HT1080 (cell line): ENCODE measurements around the gene PID1. TPM values are rescaled to one million over a fixed set of nuclear protein-coding genes. Genes with fewer than 3 reads are reported as not detected.

Source experiments
- DNase-seq: peaks from one replicate; pipeline ENCODE4 v3.0.0-alpha.2; 2015; ENCODE audit warnings: low read depth
- total RNA-seq: library from RNA; depleted of rRNA; stranded (reverse); fragments of >200 nt; shearing (Covaris generic); gene quantifications from 2 replicates; pipeline ENCODE4 v1.2.3, GENCODE V29; 2014

Gene PID1
- total RNA-seq, 1 experiment from 2014 or later = 4.6 TPM

GRCh38 chr2:229261599-229261998, 9.5 kb downstream of the PID1 start:
- DNase-seq = no peak

- DNase-seq = no peak
Observed at GRCh38 chr2:229261076-229261475, 10.0 kb downstream of the PID1 start.

DNA sequence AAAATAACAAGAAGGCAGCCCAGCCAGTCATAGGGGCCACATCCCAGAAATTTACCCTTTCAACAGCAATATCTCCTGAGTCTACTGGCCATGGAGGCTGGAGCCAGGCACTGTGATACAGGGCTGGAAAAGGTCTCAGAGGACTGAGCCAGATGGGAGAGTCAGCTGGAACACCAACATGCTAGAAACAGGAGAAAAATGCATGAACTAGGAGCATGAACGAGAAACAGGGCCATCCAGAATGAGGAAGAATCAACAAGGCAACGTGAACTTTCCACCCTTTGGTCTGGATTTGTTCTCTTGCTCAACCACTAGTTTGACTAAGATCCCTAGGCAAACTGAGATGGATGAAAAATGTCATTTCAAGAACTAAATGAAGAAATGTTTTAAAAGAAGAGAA, 13.1 kb downstream of the PID1 start:
- no peak for DNase-seq

GRCh38 chr2:229256376-229256775, 14.7 kb downstream of the PID1 start:
- DNase-seq = no peak

DNA sequence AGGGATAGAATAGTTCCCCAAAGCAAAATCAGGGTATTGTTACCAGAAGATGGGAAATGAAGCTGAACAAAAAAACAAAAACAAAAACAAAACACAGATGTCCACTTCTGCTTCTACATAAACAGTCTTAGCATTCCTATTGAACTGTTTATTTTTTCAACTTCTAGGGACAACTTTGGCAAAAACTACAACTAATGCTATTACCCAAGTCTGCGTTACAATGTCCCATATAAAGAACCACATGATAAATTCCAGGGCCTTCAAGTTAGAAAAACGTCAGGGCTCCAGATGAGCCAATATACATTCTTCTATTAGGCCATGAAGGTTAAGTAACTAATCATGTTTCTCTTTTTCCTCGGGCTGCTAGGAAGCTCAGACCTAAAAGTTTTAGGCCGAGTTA, 16.9 kb downstream of the PID1 start:
- DNase-seq = no peak

DNA sequence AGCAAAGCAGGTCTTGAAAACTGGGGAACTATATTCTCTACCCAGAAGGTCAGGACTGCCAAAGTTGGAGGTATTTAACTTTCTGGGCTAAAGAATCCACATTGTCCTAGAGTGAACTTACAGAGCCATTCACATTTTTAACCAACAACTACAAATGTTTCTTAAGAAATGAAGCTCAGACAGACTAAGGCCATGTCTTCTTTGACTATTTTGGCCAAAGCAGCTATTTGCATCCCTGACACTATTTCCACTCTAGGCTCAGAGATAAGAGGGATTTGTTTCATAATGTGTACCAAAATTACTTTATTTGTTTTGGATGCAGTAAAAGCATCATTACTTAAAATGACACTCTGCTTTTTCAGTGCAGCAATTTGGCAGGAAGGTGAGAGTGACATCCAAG, 18.1 kb downstream of the PID1 start:
- DNase-seq = no peak

DNA sequence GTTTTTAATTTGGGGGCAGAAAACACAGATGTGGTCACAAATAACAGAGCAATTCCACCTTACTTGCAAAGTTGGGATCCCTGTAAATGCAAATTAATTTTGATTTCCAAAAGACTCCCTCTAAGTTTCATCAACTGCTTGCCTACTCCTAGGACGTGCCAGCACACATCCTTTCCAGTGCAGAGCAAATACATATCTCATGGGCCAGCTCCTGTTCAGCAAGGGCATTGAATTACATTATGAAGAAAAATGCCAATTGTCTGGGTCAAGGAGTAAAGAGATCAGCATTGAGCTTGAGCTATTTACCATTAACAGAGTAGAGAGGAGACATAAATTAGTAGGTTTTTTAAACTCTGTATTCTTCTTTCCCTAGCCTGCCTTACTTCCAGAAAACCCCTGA, 18.8 kb downstream of the PID1 start:
- DNase-seq = no peak

DNA sequence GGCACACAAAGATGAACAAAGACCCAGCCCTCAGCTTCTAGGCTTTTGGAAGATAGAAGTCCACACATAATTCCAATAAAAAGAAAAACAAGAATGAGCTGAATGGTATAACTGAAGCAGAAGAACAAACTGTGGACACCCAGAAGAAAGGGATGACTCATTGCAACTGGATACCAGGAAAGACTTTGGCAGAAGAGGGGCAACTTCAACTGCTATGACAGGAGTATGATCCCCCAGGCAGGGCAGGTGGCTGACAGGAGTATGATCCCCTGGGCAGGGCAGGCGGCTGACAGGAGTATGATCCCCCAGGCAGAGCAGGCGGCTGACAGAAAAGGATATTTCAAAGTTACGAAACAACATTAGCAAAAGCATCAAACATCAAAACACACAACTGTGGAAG, 21.6 kb downstream of the PID1 start:
- DNase-seq = peak; percentile 31

GRCh38 chr2:229246334-229246733, 24.8 kb downstream of the PID1 start:
- DNase-seq = no peak

- DNase-seq = no peak
Observed at GRCh38 chr2:229244975-229245374, 26.1 kb downstream of the PID1 start.

DNA sequence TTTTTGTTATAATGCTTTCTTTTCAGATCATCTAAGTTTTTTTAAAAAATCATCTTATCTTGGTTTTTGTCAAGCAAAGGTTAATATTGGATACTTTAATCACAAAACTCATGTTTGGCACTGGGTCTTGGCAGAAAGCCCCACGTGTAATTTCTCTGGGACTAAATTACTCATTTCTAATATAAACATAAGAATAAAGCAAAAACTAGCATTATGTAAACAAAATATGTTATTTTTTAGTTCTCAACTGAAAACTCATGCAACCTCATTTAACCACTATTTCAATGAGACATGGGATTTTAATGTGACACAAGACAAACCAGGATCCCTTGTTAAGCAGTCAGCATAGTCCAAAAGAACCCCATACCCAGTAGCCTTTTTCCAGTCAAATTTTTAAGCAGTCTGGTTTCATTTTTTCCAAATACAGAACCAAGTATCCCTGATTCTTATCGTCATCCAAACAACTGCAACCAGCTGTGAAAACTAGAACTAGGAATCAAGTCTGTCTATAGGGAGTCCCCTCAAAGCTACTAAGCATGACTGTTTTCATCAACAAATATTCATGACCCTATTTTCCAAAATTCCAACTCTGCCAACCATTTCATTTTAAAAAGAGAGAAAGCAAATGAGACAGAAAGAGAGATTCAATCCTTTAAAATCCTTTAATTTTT, 27.1 kb downstream of the PID1 start:
- DNase-seq = no peak

- DNase-seq = no peak
Observed at GRCh38 chr2:229240984-229241491, 30.0 kb downstream of the PID1 start.

- DNase-seq = no peak
Observed at GRCh38 chr2:229239021-229239420, 32.1 kb downstream of the PID1 start.

DNA sequence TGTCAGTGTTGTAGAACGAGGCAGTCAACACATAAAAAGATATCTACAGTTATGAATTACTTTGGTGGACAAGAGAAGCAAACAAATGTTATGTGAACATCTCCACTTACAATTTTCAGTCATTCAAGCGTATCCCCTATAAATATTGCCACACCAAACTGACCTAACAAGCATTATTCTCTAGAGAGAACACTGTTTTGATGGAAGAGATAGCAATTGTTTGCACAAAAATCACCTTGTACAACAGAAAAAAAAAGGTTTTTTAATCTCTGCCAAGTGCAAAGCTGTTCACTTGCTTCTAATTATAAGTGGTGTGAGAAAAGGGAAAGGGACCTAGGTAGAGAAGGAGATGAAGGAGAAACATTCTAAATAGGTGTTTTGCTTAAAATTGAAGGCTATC, 33.8 kb downstream of the PID1 start:
- DNase-seq = no peak

DNA sequence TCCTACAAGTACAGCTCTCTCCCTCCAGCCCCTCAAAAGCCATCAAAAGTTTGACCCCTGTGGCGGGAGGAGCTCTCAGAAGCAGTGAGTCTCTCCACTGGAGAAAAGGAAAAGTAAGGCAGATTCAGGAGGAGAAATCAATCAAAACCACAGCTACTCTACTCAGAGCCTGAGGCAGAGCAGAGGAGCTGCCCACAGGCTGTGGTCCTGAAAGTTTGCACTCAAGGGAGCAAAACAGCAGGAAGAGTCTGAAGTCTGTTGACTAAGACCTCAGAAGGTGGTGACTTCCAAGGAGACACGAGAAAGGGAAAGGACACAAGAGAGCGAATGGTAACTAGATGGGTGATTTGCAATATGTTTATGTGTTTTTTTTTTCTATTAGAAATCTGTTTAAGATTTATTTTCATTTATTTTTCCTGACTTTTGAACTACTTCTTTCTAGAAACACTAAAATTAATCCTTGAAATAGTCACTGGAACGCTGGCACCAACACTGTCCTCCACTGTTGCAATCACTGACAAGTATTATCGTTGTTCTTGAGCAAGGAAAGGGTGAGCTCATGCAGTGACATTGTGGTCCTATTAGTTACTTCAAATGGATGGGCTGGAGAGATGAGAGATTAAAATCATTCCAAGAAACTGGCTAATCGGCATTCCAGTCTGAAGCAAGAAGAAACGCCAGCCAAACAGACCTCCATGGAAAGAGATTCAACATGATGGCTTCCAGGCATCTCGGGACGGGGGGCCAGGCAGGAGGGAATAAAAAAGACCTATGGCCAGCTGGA, 35.8 kb downstream of the PID1 start:
- DNase-seq = peak; percentile 14

GRCh38 chr2:229231885-229232284, 39.2 kb downstream of the PID1 start:
- no peak for DNase-seq

GRCh38 chr2:229231328-229231868, 39.7 kb downstream of the PID1 start:
- DNase-seq = no peak

DNA sequence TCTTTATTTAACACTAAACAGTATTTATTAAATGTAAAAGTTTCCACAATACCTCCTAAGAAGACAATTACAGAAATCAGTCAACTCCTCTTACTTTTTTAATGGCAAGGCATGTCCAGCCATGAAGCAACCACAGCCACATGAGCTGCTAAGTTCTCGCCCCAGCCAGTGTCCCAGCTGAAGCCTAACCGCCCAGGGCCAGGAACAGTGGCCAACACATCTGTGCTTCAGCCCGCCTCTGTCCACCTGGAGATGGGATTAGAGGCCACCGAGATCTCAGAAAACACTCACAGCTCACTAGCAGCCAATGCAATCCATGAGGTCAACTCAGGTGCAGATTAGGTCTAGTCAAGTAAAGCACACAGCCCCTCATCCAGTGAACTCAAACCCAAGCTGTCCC, 40.2 kb downstream of the PID1 start:
- DNase-seq = no peak

DNA sequence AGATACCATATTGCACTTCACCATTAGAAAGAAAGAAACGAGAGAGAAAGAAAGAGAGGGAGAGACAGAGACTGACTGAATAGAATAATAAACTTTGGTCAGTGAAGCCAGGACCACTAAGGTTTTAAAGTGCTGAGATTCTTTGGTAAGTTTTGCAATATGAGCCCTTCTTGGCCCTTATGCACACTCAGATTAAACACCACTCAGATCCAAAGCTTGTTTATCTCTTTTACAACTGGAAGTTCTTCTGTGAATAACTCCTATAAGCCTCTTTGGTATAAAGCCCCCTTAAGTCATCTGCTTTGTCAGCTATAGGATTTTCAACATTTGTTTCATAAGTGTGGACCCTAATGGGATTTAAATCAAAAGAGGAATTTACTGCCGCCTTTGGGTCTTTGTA, 40.8 kb downstream of the PID1 start:
- DNase-seq = no peak

DNA sequence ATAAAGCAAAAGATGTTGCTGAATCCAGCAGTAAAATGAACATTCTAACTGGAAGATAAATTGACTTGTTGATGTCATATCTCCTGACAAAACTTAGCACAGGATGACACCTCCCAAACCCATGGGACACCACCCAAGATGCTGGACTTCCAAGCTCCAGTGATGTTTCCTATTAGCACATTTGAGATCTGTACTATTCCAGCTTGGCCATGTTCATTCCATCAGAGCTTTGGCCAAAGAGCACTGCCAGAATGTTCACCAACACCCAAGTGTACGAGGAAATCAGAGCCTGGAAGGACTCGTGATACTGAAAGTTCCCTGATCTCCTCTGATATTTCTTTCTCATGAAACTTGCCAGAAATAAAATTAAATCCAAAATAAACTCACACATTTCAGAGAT, 44.7 kb downstream of the PID1 start:
- DNase-seq = no peak

- no peak for DNase-seq
Observed at GRCh38 chr2:229223107-229223506, 48.0 kb downstream of the PID1 start.

DNA sequence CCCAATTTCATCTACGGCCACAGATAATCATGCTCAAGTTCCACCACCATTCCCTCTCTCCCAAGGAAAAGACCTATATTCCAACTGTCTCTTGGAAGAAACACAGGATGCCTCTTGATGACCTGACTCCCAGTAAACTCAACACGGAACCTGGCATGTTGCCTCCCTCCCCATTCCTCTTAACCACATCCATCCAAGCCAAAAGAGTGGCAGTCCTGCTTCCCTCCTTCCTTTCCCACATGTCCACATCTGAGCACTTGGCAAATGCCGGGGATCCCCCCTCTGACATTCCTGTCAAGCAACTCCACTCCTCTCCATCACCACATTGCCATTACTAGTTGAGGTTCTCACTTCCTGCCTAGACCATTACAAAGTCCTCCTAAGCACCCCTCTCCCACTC, 49.4 kb downstream of the PID1 start:
- DNase-seq = peak; percentile 60

- DNase-seq = peak; percentile 56
Observed at GRCh38 chr2:229220254-229220653, 50.8 kb downstream of the PID1 start.
